ENCODE results near the gene FAM210A.

DNA sequence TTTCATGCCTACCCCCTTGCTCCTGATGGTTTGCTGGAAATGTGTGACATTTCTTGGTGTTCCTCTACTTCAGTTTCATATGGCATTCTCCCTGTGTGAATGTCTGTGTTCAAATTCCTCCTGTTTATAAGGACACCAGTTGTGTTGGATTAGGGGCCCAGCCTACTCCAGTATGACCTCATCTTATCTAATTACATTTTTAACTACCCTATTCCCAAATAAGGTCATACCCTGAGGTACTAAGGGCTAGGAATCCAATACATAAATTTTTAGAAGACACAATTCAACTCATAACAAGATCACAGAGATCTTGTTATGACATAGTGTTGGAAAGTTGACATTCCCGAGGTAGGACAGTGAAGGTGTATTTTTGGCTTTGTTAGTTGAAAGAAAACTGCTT is 5.5 kb downstream of the FAM210A start:
- TF ChIP-seq, protein P1, sequence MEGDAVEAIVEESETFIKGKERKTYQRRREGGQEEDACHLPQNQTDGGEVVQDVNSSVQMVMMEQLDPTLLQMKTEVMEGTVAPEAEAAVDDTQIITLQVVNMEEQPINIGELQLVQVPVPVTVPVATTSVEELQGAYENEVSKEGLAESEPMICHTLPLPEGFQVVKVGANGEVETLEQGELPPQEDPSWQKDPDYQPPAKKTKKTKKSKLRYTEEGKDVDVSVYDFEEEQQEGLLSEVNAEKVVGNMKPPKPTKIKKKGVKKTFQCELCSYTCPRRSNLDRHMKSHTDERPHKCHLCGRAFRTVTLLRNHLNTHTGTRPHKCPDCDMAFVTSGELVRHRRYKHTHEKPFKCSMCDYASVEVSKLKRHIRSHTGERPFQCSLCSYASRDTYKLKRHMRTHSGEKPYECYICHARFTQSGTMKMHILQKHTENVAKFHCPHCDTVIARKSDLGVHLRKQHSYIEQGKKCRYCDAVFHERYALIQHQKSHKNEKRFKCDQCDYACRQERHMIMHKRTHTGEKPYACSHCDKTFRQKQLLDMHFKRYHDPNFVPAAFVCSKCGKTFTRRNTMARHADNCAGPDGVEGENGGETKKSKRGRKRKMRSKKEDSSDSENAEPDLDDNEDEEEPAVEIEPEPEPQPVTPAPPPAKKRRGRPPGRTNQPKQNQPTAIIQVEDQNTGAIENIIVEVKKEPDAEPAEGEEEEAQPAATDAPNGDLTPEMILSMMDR (IDR thresholded peaks at IDR 0.05): no peak
- no peak for TF ChIP-seq POLR2A (IDR thresholded peaks at IDR 0.05)

Data from esophagus squamous epithelium (tissue), 4 donors.